ENCODE measurements around the gene MRPS6.

Gene MRPS6

DNA sequence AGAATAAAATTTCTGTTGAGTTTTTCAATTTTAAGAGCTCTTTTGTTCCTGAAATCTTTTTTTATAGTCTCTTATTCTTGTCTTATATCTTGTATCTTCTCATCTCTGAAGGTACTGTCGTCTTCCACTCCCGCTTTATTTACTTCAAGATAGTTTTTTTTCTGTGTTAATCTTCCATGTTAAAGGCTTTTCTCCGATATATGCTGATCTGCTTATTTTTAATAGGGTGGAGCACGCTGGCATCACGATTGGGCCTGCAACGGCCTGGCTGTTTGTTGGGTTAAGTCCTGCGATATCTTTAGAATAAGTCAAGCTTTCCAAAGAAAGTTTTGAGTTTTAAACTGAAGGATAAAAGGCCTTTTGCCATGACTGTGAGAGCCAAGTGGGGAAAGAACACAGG lies 35.7 kb downstream of the MRPS6 start:
- TF ChIP-seq POLR2A (IDR thresholded peaks at IDR 0.05; ENCODE audit: extremely low read depth, insufficient read length) = no peak
- TF ChIP-seq, protein P1, sequence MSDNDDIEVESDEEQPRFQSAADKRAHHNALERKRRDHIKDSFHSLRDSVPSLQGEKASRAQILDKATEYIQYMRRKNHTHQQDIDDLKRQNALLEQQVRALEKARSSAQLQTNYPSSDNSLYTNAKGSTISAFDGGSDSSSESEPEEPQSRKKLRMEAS (IDR thresholded peaks at IDR 0.05; ENCODE audit: low read depth, low read length) = no peak
- TF ChIP-seq, protein P2, sequence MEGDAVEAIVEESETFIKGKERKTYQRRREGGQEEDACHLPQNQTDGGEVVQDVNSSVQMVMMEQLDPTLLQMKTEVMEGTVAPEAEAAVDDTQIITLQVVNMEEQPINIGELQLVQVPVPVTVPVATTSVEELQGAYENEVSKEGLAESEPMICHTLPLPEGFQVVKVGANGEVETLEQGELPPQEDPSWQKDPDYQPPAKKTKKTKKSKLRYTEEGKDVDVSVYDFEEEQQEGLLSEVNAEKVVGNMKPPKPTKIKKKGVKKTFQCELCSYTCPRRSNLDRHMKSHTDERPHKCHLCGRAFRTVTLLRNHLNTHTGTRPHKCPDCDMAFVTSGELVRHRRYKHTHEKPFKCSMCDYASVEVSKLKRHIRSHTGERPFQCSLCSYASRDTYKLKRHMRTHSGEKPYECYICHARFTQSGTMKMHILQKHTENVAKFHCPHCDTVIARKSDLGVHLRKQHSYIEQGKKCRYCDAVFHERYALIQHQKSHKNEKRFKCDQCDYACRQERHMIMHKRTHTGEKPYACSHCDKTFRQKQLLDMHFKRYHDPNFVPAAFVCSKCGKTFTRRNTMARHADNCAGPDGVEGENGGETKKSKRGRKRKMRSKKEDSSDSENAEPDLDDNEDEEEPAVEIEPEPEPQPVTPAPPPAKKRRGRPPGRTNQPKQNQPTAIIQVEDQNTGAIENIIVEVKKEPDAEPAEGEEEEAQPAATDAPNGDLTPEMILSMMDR (IDR thresholded peaks at IDR 0.05; ENCODE audit: low read depth, low read length) = no peak
- no peak for TF ChIP-seq MYC (IDR thresholded peaks at IDR 0.05; ENCODE audit: low read depth, low read length)
- no peak overlapping the region for H3K4me3 ChIP-seq (ENCODE audit: low read depth, low read length)
- no peak for DNase-seq (ENCODE audit: low read depth)

DNA sequence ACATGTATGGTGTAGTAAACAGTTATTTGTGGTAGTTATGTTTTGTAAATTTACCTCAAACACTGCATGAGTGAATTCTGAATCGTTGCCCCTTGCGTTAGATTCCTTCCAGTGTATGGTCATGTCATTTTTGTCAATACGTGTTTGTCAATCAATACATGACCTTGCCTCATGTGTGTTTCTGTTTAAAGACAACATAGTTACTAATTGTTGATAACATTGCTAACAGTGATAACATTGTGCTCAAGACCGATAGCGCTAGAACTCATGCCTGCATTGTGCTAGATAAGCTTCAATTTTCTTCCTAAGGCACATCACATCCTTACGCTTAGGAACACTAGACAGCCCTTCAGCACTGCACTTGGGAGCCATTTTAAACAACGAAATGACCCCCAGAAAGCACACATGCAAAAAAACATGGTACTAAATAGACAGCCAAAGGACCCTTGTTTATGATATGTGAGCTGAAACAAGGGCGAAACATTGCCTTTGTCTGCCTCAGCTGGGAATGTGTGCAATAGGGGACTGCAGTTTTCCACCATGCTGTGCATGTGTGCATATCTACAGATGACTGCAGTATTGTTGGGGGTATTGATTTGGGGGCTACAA lies 37.3 kb downstream of the MRPS6 start:
- H3K4me3 ChIP-seq (ENCODE audit: low read depth, low read length) = no peak overlapping the region
- TF ChIP-seq, protein P2 (IDR thresholded peaks at IDR 0.05; ENCODE audit: low read depth, low read length) = no peak
- no peak for TF ChIP-seq POLR2A (IDR thresholded peaks at IDR 0.05; ENCODE audit: extremely low read depth, insufficient read length)
- TF ChIP-seq, protein P1 (IDR thresholded peaks at IDR 0.05; ENCODE audit: low read depth, low read length) = no peak
- TF ChIP-seq MYC (IDR thresholded peaks at IDR 0.05; ENCODE audit: low read depth, low read length) = no peak
- no peak for DNase-seq (ENCODE audit: low read depth)

DNA sequence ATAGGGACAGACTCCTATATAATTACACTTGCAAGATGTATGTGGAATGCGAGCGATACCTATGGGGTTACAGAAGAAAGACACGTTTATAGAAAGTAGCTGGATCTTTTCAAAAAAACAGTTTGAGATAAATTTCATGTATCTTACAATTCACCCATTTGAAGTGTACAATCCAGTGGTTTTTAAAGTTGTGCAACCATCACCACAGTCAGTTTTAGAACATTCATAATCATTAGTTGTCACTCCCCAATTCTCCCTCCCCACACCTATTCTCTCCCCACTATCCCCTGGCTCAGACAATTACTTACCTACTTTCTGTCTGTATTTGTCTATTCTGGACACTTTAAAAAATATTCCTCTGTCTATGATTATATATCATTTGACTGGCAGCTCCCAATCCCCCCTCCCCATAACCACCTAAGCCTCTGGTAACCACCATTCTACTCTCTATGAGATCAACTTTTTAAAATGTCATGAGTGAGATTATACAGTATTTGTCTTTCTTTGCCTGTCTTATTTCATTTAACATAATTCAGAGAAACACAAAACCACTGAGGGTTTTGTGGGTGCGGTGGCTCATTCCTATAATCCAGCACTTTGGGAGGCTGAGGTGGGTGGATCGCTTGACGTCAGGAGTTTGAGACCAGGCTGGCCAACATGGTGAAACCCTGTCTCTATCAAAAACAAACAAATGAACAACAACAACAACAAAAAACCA lies 39.1 kb downstream of the MRPS6 start:
- TF ChIP-seq, protein P2 (IDR thresholded peaks at IDR 0.05; ENCODE audit: low read depth, low read length) = no peak
- TF ChIP-seq POLR2A (IDR thresholded peaks at IDR 0.05; ENCODE audit: extremely low read depth, insufficient read length) (no peak), MYC (IDR thresholded peaks at IDR 0.05; ENCODE audit: low read depth, low read length) (no peak)
- TF ChIP-seq, protein P1 (IDR thresholded peaks at IDR 0.05; ENCODE audit: low read depth, low read length) = no peak
- DNase-seq (ENCODE audit: low read depth) = peak; percentile 22
- no peak overlapping the region for H3K4me3 ChIP-seq (ENCODE audit: low read depth, low read length)

DNA sequence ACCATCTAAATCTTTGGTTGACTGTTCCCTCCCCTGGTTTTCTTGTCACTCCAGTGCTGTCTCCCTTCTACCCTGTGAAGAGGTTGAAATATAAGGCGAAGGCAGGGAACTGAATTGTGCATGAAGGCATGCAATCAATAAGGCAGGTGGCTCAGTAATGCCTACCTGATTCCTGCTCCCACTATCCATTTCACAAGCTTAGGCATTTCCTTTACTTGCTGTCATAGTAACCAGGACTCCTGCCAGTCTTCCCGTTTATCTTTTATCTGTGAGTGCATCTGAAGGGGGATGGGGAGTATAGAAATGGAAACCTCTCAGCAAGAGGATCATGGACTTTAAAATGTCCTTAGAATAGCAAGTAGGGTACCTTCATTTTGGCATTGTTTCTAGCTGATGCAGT lies 40.5 kb downstream of the MRPS6 start:
- no peak for DNase-seq (ENCODE audit: low read depth)
- H3K4me3 ChIP-seq (ENCODE audit: low read depth, low read length) = no peak overlapping the region
- no peak for TF ChIP-seq POLR2A (IDR thresholded peaks at IDR 0.05; ENCODE audit: extremely low read depth, insufficient read length)
- TF ChIP-seq, protein P1 (IDR thresholded peaks at IDR 0.05; ENCODE audit: low read depth, low read length) = no peak
- TF ChIP-seq, protein P2 (IDR thresholded peaks at IDR 0.05; ENCODE audit: low read depth, low read length) = no peak
- no peak for TF ChIP-seq MYC (IDR thresholded peaks at IDR 0.05; ENCODE audit: low read depth, low read length)

DNA sequence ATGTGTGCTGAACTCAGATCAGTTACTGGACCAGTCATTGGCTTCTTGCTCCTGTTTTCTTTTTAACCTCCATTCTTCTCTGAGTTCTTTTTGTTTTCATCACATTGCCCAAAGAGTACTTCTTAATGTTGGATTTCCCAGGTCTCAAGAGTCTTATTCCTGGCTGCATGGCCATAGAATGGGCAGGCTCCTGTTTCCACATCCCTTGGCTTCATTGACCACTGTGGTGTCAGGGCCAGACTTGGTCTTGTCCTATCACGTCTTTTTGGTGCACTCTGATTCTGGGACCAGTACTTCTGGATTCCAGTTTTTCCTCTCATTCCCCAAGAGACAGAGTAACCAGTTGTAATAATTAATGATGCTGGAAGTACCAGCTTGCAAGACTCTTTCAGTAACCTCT lies 41.8 kb downstream of the MRPS6 start:
- H3K4me3 ChIP-seq (ENCODE audit: low read depth, low read length) = no peak overlapping the region
- DNase-seq (ENCODE audit: low read depth) = no peak
- TF ChIP-seq, protein P1 (IDR thresholded peaks at IDR 0.05; ENCODE audit: low read depth, low read length) = no peak
- TF ChIP-seq POLR2A (IDR thresholded peaks at IDR 0.05; ENCODE audit: extremely low read depth, insufficient read length) (no peak), MYC (IDR thresholded peaks at IDR 0.05; ENCODE audit: low read depth, low read length) (no peak)
- TF ChIP-seq, protein P2 (IDR thresholded peaks at IDR 0.05; ENCODE audit: low read depth, low read length) = no peak

Measured in NB4 (cell line).